Esophagus muscularis mucosa (tissue), 4 donors: ENCODE results near the gene KRTAP3-1.

Experiments
- CTCF ChIP-seq, 3 experiments: fragments of 200-600 bp in 2 of 3; fragments of 450-650 bp in 1 of 3; sonication (generic) in 2 of 3; IDR thresholded peaks; one replicate each; pipeline ENCODE4 v1.5.1; 2017 to 2019; ENCODE audit warnings: antibody characterized with exemption in 3 of 3, mild to moderate bottlenecking in 2 of 3, moderate library complexity in 1 of 3
- EP300 ChIP-seq: sonication (generic); formaldehyde crosslinking; IDR thresholded peaks from one replicate; pipeline ENCODE4 v1.6.1; 2017; ENCODE audit warnings: antibody characterized with exemption
- POLR2A ChIP-seq: fragments of 450-650 bp; IDR thresholded peaks from one replicate; pipeline ENCODE4 v1.6.1; 2017; ENCODE audit warnings: antibody characterized with exemption, moderate library complexity, mild to moderate bottlenecking, low read depth

DNA sequence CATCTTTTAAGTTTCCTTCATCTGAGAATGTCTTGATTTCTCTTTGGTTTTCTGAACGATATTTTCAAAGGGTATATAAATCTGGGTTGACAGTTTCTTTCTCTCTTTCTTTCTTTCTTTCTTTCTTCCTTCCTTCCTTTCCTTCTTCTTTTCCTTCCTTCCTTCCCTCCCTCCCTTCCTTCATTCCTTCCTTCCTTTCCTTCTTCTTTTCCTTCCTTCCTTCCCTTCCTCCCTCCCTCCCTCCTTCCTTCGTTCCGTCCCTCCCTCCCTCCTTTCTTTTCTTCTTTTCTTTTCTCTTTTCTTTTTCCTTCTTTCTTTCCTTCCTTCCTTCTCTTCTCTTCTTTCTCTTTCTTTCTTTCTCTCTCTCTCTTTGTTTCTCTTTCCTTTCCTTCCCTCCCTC lies 34.6 kb downstream of the KRTAP3-1 start:
- TF ChIP-seq CTCF (IDR thresholded peaks at IDR 0.05), result no peak
- TF ChIP-seq EP300, result no peak
- TF ChIP-seq POLR2A, result no peak
